Left colon (tissue), 2 donors: Measurements from ENCODE around the gene RBM19. TPM values are rescaled to one million over a fixed set of nuclear protein-coding genes. Genes with fewer than 3 reads are reported as not detected.

Experiments used
- ATAC-seq: fragments of 200-7000 bp; cut with Tn5 transposase; one replicate; pipeline ENCODE4 v1.9.1; 2020; ENCODE audit warnings: mild to moderate bottlenecking, moderate library complexity
- DNase-seq, 2 donors: peaks; one replicate each; pipeline ENCODE4 v3.0.0-alpha.2; 2020
- intact Hi-C, 2 donors: fragments of 100-400 bp; cut with DNase I in 1 of 2; cut with micrococcal nuclease in 1 of 2; formaldehyde crosslinking; loops; one replicate each; pipeline versions ENCODE4 v1.11.2 to v1.14.0; 2022; cut with DNase I, micrococcal nuclease
- total RNA-seq, 2 donors: library from RNA; stranded (reverse); fragmentation: NEBNext Ultra II Directional; extraction: Animal tissue kit (Norgen Biotek cat#: 25700); gene quantifications; one replicate each; pipeline ENCODE4 v1.2.1, GENCODE V29; 2021
- donor health status: DM: no; HTN: no; CAD: no.
- donor health status: DM: yes; HTN: yes; CAD: no.

The RBM19 gene
- total RNA-seq, 2 donors from 2014 or later = 20.9 to 24.0 TPM

GRCh38 chr12:113962733-113963132, 3.4 kb downstream of the RBM19 start:
- no peak for ATAC-seq
- no peak for DNase-seq
- intact Hi-C loops = no loop called here

GRCh38 chr12:113961921-113962710, 4.0 kb downstream of the RBM19 start:
- no peak for DNase-seq
- ATAC-seq = no peak
- intact Hi-C loops = no loop called here

- DNase-seq = no peak
- intact Hi-C loops = no loop called here
- no peak for ATAC-seq
Observed at GRCh38 chr12:113960030-113960429, 6.1 kb downstream of the RBM19 start.

- DNase-seq (no peak), ATAC-seq (no peak)
- intact Hi-C loops = no loop called here
Observed at GRCh38 chr12:113959096-113959495, 7.0 kb downstream of the RBM19 start.

GRCh38 chr12:113958108-113958507, 8.0 kb downstream of the RBM19 start:
- intact Hi-C loops = no loop called here
- ATAC-seq (no peak), DNase-seq (no peak)

GRCh38 chr12:113957627-113958026, 8.5 kb downstream of the RBM19 start:
- DNase-seq (no peak), ATAC-seq (no peak)
- intact Hi-C loops = no loop called here

- DNase-seq = peak in 1 of 2 donors; percentile 46
- peak; percentile 71 for ATAC-seq
- intact Hi-C loops = no loop called here
Observed at GRCh38 chr12:113955109-113955970, 10.8 kb downstream of the RBM19 start.

GRCh38 chr12:113954547-113954946, 11.6 kb downstream of the RBM19 start:
- DNase-seq (no peak), ATAC-seq (no peak)
- intact Hi-C loops = no loop called here

- no peak for ATAC-seq
- DNase-seq = no peak
- intact Hi-C loops = no loop called here
Observed at GRCh38 chr12:113950873-113951272, 15.3 kb downstream of the RBM19 start.

- intact Hi-C loops = no loop called here
- ATAC-seq = no peak
- DNase-seq = no peak
Observed at GRCh38 chr12:113949321-113950305, 16.5 kb downstream of the RBM19 start.

GRCh38 chr12:113948151-113948914, 17.8 kb downstream of the RBM19 start:
- no peak for ATAC-seq
- DNase-seq = no peak
- intact Hi-C loops = no loop called here

- ATAC-seq (no peak), DNase-seq (no peak)
- intact Hi-C loops = no loop called here
Observed at GRCh38 chr12:113946175-113946574, 19.9 kb downstream of the RBM19 start.

- intact Hi-C loops = no loop called here
- ATAC-seq (no peak), DNase-seq (no peak)
Observed at GRCh38 chr12:113945174-113946173, 20.7 kb downstream of the RBM19 start.

- intact Hi-C loops = no loop called here
- DNase-seq (no peak), ATAC-seq (no peak)
Observed at GRCh38 chr12:113942209-113942608, 23.9 kb downstream of the RBM19 start.

GRCh38 chr12:113941208-113941486, 25.0 kb downstream of the RBM19 start:
- ATAC-seq (no peak), DNase-seq (no peak)
- intact Hi-C loops = no loop called here

- DNase-seq (no peak), ATAC-seq (no peak)
- intact Hi-C loops = no loop called here
Observed at GRCh38 chr12:113940357-113941207, 25.5 kb downstream of the RBM19 start.
